HEK293T (cell line): ENCODE data around the gene CCDC97.

Experiments used
- ARNT ChIP-seq: fragments of 450-650 bp; IDR thresholded peaks from 2 replicates; pipeline ENCODE4 v1.6.1; 2017; ENCODE audit warnings: mild to moderate bottlenecking
- ELF4 ChIP-seq: fragments of 450-650 bp; IDR thresholded peaks from 2 replicates; pipeline ENCODE4 v1.6.1; 2017; ENCODE audit warnings: antibody characterized with exemption
- FOXK2 ChIP-seq: fragments of 450-650 bp; IDR thresholded peaks from 2 replicates; pipeline ENCODE4 v1.6.1; 2016; ENCODE audit warnings: mild to moderate bottlenecking
- SP1 ChIP-seq: fragments of 450-650 bp; IDR thresholded peaks from 2 replicates; pipeline ENCODE4 v1.6.1; 2017

DNA sequence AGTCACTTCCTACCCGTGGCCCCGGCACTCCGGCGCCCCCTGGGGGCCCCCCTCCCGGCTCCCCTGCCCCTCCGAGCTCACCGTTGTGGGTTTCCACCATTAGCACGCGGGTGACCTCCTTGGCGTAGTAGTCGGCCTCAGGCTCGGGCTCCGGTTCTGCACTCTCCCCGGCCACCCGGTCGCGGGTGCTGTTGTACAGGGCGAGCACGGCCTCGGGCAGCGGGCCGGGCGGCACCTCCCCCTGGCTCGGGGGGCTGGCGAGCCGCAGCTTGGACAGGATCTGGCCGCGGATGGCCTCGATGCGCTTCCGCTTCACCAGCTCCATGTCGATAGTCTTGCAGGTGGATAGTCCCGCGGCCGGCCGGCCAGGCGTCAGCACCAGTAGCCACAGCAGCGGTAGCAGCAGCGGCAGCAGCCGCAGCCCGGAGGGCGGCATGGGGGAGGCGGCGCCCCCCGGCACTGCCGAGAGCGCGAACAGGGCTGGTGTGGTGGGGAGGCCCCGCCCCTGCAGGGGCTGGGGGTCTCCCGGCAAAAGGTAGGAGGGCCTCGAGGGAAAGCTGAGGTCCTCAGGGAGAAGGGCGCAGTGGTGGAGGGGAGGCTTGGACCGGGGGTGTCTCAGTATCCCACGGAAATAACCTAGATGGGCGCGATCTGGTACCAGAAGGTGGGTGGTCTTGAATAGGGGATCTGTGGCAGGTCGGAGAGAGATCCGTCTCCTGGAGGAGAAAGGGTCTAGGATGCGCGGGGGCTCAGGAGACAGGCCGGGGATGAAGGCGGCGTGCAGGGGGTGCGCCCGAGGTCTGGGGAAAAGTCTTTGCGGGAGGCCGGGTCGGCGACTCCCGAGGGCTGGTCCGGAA, 42.9 kb downstream of the CCDC97 start:
- TF ChIP-seq FOXK2 (no peak), SP1 (no peak), ARNT (no peak), ELF4 (no peak)
